HG03520 (cell line): ENCODE data around the gene APLP2.
A peak's percentile ranks its signal among the peaks of the same experiment; 100 is the strongest.

Source experiments
- ATAC-seq: cut with Tn5 transposase; IDR thresholded peaks from one replicate; pipeline ENCODE4 v1.9.1; 2021; ENCODE audit warnings: mild to moderate bottlenecking, moderate library complexity; ENCODE audit not compliant: unreplicated experiment

The APLP2 gene

DNA sequence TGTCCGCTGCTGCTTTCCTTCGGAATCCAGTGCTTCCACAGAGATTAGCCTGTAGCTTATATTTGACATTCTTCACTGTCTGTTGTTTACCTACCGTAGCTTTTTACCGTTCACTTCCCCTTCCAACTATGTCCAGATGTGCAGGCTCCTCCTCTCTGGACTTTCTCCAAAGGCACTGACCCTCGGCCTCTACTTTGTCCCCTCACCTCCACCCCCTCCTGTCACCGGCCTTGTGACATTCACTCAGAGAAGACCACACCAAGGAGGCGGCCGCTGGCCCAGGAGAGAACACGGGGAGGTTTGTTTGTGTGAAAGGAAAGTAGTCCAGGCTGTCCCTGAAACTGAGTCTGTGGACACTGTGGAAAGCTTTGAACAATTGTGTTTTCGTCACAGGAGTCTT lies 74.4 kb downstream of the APLP2 start:
- ATAC-seq, result no peak

DNA sequence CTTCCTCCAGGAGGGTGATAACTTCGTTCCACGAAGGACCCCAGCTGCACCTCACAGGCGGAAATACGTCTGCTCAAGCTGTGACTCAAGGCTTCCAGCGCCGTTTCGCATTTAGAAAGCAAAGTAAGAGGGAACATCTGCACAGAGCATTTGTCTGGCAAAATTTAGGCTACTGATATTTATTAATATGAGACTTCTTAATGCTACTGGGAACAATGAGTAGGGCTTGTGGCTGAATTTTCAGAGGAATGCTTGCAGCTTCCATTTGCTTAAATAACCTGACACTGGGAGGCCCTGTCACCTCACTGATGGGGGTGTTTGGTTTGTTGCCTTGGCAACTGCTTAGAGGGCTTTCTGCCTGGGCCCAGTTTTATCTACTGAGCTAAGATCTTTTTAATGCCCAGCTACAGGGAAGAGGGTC lies 75.2 kb downstream of the APLP2 start:
- no peak for ATAC-seq

DNA sequence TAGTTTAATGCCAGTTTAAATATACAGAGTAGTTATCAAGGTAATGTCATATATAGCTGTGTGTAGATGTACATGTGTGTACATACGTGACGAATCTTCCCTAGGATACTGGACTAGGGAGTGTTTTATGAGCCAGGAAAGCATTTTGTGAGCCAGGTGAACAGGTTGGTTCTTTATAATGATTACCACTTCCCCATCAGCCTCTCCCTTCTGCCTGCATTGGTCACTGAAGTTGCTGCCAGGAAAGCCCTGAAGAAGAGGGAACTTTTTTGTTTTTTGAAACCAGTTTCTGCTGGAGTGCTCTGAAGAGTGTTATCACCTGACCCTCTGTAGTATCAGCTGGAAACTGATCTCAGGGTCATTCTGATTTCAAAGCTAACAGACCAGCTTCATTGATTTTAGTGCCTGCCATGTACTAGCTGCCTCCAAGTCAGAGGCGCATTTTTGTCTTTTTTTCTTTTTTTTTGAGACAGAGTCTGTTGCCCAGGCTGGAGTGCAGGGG lies 75.7 kb downstream of the APLP2 start:
- ATAC-seq, result no peak

DNA sequence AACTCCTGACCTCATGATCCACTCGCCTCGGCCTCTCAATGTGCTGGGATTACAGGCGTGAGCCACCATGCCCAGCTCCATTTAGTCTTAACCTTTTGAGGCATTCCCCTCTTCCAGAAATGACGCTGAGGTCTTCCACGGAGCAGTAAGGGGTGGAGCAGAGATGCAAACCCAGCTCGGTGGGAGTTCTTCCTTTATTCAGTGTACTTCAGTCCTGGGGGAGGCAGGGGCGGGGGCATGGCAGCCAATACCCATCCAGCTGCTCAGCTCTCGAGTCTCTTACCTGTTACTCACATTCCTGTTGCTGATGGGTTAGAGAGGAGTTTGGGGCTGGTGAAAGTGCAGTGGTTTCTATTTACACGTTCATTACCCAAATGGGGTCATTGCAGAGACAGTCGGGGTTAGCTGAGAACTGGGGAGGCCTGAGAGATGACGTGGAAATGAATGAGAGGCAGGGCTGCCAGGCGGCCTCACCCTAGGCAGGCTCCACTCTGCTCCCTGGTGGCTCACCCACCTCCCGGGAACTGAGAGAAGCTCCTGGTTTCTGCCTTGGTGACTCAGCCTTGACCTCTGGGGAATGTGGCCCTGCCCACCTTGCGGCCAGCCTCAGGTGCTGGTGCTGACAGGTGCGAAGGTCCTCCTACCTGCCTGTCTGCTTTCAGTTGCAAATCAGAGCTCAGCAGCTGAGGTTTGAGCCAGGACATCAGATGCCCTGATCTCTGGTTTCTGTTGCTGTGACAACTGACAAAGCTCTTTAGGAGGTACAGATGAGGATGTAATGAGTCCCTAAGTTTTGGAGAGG lies 76.5 kb downstream of the APLP2 start:
- ATAC-seq, result no peak

DNA sequence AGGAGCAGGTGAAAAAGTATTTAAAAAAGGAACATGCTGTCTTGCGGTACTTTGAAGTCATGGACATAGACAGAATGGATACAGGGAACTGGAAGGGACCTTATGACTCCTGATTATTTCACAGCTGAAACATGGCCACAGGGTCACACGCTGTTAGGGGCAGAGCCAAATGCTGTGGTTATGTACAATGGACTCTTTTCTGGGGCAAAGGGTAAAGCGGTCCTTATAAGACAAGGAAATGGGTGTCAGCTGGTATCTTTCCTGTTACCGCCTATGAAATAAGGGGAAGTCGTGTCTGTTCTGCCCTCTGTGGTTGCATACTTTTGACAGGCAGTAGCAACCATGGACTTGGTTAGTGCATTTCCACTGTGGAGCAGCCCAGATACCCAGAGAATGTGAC lies 77.1 kb downstream of the APLP2 start:
- no peak for ATAC-seq

DNA sequence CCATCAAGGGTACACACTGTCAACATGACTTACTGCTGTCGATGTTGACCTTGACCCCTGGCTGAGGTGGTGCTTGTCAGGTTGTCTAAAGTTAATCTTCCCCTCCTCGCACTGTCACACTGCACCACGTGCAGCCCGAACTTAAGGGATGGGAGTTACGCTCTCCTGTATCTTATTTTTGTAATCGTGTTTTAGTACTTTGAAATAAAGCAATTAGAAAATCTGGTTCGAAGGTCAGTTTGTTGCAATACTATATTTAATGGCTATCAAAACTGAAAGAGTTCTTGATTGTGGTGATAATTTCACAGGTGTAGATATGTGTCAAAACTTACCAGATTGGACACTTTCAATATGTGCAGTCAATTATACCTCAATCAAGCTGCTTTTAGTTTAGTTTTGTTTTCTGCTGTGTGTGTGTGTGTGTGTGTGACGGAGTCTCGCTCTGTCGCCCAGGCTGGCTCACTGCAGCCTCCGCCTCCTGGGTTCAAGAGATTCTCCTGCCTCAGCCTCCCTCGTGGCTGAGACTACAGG lies 79.2 kb downstream of the APLP2 start:
- ATAC-seq, result no peak

DNA sequence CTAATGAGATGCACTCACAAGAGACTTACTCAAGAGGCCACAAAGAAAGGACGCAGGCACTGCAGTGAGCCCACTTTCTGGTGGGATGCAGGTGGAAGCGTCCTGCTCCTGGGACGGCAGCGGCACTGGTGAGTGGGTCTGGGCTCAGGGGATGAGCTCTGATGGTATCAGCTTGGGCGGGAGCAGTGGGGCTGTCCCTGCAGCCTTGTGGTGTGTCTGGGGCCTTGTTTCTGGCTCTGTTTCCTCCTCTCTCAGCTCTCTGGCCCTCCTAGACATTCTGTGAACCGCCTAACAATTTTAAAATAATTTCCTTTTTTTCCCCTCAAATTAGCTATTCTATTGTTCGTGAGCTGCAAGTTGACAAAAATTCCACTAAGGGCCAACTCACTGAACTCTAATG lies 81.1 kb downstream of the APLP2 start:
- ATAC-seq, result peak; percentile 38

DNA sequence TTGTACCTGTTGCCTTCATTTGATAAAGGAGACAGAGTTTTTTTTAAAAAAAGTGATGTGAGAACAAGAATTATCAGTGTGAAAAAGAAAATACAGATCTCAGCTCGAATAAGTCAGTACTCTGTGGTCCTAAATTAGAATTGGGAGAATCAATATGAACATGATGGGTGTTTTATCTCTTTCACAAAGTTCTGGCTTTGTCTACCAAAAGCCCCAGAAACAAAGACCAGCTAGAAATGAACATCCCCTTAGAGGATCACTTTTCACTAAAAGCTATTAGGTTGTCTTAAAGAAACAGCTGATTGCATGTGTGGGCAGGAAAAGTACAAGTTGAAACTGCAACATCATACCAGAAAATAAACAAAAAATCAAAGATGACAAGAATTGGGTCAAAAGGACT lies 81.5 kb downstream of the APLP2 start:
- no peak for ATAC-seq

DNA sequence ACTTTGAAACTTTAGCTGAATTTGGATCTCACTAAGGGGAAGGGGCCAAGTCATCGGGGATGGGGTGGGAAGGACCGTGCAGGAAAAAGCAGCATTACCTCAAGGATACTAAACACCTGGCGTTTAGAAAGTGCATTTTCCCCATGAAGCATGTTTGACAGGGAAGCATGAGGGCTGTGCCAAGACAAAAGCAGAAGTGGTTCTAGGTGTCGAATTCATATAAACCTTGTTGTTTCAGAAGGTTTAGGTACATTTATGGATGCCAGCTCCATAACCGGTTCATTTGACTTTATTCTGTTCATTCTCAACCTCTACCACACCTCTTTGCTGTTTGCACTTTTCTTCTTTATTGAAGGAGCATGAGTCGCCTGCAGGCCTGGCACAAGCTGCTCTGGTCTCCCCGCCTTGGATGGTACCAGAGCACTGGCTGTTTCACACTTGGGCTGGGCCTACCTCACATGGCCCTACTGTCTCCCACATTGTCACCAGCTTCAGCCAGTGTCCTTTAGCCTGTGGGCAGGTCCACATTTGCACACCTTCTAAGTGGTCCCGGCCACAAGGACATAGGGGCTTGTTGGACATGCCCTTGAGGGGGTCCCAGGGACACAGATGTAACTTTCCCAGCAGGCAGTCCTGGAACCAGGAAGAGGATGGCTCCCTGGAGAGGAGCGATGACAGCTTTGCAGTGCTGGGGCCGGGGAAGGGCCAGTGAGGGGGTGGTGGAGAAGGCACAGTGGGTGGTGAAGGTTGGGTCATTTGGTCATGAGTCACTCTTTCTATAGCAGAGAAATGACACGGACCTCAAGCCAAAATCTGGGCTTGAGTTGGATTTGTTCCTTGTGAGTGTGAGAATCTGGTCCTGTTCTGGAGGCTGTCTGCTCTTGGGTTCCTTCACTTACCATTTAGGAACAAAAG lies 86.7 kb downstream of the APLP2 start:
- no peak for ATAC-seq

DNA sequence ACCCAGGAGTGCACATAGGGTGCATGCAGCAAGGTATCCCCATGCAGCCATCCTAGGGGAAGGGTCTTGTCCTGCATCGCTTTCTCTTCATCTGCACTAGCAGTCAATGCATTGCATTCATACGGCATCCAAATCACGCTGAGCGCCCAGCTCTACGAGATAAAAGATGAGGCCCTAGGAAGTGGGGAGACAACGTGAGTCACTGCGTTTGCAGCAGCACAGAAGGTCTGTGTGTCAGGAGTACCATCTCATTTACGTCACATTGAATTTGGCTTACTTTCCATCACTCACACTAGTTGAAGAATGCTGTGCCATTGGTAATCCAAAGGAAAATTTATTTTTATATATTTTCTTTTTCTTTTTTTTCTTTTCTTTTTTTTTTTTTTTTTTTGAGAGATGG lies 87.4 kb downstream of the APLP2 start:
- no peak for ATAC-seq

DNA sequence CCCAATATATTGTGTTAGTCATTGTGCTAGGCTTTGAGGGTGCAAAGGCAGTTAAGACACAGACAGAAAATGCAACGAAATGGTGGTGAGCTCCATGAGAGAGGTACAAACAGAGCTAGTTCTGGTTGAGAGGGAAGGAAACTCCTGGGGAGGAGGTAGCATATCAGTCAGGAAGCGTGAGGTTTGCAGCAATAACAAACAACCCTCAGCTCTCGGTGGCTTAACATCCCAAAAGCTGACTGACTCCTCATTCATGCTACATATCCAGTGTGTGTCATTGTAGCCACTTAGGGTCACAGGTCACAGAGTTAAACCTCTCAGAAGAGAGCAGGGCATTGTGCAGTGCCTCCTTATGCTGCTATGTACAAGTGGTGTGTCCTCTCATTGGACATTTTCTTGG lies 88.1 kb downstream of the APLP2 start:
- ATAC-seq, result no peak

DNA sequence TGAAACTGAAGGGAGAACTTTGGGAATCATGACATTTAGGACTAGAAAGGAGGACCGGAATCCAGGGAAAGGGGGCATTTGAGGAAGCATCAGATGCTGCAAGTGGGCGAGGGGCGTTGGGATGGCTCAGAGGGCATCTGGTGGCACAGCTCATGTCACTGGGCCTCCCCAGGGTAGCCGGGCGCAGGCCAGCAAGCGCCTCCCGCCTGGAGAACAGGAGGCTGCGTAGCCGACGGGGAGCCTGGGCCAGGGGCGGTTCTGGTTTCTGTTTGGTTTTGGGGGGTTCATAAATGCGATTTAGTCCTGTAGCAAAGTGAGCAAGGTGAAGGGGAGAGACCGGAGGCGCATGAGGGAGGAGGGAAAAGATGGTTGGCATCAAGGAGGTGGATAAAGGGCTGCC lies 89.4 kb downstream of the APLP2 start:
- no peak for ATAC-seq

DNA sequence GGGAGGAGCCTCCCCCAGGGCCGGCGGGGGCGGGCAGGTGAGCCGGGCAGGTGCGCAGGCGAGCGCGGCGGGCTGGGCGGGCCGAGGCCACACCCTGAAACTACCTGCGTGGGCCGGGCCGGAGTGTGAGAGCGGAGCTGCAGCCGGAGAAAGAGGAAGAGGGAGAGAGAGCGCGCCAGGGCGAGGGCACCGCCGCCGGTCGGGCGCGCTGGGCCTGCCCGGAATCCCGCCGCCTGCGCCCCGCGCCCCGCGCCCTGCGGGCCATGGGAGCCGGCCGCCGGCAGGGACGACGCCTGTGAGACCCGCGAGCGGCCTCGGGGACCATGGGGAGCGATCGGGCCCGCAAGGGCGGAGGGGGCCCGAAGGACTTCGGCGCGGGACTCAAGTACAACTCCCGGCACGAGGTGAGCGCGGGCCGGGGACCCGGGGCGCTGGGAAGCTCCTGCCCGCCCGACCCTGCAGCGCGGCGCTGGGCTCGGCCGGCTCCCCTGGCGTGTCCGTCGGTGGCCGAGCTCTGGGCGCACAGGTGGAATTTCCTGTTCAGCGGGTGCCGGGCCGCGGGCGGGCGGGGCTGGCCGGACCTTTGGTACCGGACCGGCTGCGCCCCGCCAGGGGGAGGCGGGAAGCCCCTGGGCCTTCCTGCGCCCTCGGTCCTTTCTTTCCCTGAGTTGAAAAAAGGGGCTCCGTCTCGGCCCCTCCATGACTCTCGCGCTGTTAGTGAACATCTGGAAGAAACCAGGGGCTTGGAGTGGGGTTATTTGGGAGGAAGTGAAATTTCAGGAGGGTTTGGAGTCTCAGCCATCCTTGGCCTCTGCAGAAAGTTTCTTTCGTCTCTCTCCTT lies 90.2 kb downstream of the APLP2 start, which contains the start of gene ST14:
Gene ST14 (plus strand): TSS at position 126 of the 841 bp plus-strand sequence. CDS start 198 bp downstream, at position 324.
- no peak for ATAC-seq

DNA sequence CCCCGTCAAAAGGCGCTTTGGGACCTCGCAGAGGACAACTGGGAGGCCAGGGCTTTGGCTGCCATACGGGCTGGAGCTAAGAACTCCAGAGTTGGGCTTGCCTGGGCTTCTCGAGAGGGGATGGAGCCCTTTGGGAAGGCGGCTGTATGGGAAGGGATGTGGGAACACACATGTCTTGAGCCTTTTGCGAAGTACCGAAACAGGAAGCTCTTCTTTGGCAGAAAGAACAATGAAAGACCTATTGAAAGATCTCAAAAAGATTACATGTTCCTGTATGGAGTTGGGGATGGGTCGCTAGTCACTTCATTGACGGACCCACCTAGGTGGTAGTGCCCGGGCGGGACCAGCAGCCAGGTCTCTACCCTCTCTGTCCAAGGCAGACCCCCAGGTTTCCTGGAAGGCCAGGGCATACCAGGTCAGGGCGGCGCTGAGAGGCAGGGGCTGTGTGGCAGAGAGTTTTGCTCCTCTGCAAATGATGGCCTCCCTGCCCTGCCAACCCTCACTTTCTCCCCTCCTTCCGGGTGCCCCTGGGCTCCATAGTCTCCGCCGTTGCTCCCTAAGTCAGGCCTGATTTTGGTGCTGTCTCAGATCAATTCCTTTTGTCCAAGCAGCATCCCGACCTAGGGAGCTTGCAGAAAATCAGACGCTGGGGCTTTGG lies 90.9 kb downstream of the APLP2 start:
- ATAC-seq, result no peak

DNA sequence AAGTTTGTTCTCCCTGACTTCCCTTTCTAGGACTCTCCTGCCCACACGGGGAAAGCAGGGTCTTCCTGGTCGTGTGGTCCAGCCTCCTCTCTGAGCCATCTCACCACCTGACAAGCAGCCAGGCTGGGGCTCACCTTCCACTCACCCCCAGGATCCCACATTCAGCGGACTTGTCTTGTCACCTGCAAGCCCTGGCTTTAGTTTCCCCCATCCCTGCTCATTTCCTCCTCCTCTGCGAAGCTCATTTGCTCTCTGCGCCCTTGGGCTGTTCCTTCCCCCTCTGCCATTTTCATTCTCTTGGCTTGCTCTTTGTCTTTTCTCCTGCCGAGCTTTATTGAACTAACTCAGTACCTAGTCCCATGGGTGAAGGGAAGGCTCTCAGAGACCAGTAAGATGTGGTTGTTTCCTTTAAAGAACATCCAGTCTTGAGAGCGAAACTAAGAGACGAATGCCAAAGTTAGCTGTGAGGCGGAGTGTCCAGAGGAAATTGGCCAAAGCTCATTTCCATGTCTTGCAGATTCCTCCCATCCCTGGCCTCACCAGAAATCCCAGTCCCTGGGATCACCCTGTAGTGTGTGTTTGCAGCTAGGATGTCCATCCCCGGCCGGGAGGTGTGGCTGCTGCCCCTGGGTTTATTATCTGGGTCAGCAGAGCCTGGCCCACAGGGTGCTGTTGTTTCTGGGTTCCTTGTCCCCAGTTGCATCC lies 91.9 kb downstream of the APLP2 start:
- no peak for ATAC-seq

DNA sequence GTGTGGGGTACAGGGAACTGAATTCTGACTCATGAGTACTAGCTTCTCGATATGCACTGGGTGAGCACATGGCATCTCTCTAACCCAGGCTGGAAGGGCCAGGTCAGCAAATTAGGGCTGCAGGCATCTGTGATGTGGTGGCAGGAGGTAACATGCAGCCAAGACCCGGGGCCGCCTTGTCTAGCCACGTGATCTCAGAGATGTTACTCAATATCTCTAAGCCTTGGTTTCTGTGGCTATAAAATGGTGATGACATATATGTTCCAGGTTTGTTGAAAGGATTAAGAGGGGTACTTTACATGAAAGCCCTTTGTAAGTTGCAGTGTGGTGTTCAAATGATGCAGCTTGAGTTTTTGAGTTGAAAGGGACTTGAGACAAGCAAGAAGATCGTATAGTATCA lies 93.0 kb downstream of the APLP2 start:
- no peak for ATAC-seq

DNA sequence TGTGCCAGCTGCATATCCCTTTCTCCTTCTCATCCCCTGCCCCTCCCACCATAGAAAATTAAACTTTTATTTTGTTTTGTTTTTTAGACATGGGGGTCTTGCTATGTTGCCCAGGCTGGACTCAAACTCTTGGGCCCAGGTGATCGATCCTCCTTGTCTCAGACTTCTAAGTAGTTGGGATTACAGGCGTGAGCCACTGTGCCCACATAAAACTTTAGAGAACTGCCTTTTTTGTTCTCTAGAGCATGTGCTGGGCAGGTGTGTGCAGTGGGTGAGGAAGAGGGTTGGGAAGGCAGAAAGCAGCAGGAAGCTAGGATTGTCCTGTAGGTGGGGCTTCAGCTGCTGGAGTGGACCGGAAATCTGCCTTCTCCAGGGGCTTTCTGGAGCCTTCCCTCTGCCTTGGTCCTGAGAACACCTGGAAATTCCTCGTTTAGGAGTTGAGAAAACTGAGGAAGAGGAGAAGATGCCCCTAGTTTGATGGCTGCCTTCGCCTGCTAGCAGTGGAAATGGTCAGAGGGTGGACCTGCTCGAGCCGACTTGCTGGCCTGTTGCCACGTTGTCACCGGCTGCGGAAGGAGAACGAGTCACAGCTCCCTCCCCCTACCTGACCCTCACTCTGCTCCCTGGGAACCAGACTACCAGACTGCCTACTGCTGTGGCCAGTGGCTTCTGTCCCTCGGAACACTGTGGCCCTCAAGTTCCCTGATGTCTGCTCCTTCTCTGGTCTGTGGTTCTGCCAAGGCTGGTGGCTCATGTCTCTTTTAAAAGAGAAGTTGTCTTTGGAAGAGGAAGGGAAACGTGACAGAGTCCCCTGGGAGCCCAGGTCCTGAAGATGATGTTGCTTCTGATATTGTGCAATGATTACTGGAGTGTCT lies 93.9 kb downstream of the APLP2 start:
- ATAC-seq, result no peak

DNA sequence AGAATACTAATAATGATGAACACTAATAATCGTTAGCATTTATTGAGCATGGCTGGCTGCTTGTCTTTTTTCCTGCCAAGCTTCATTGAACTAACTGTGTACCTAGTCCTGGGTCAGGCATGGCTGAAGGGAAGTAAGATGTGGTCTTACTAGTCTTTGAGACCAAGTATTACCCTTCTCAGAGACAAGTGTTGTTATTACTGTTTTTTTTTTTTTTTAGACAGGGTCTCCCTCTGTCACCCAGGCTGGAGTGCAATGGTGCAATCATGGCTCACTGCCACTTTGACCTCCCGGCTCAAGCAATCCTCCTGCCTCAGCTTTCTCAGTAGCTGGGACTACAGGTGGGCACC lies 94.5 kb downstream of the APLP2 start:
- ATAC-seq, result no peak
